ENCODE data around the gene TPCN2.

The TPCN2 gene

GRCh38 chr11:69058511-69059270, 10.0 kb downstream of the TPCN2 start:
- DNase-seq (ENCODE audit: low read depth), result no peak

GRCh38 chr11:69059429-69059828, 10.7 kb downstream of the TPCN2 start:
- no peak for DNase-seq (ENCODE audit: low read depth)

- DNase-seq (ENCODE audit: low read depth), result no peak
Measured at GRCh38 chr11:69059985-69060384, 11.3 kb downstream of the TPCN2 start.

GRCh38 chr11:69060806-69061712, 12.3 kb downstream of the TPCN2 start:
- no peak for DNase-seq (ENCODE audit: low read depth)

- DNase-seq (ENCODE audit: low read depth), result no peak
Measured at GRCh38 chr11:69061713-69062053, 13.0 kb downstream of the TPCN2 start.

- DNase-seq (ENCODE audit: low read depth), result no peak
Measured at GRCh38 chr11:69062169-69062855, 13.6 kb downstream of the TPCN2 start.

- DNase-seq (ENCODE audit: low read depth), result no peak
Measured at GRCh38 chr11:69062873-69063651, 14.3 kb downstream of the TPCN2 start.

- no peak for DNase-seq (ENCODE audit: low read depth)
Measured at GRCh38 chr11:69063652-69064260, 15.0 kb downstream of the TPCN2 start.

- no peak for DNase-seq (ENCODE audit: low read depth)
Measured at GRCh38 chr11:69064394-69064957, 15.7 kb downstream of the TPCN2 start.

- DNase-seq (ENCODE audit: low read depth), result no peak
Measured at GRCh38 chr11:69065147-69065710, 16.5 kb downstream of the TPCN2 start.

GRCh38 chr11:69066122-69067112, 17.7 kb downstream of the TPCN2 start:
- DNase-seq (ENCODE audit: low read depth), result no peak

- DNase-seq (ENCODE audit: low read depth), result no peak
Measured at GRCh38 chr11:69067200-69067599, 18.5 kb downstream of the TPCN2 start.

- no peak for DNase-seq (ENCODE audit: low read depth)
Measured at GRCh38 chr11:69071086-69071800, 22.5 kb downstream of the TPCN2 start.

- DNase-seq (ENCODE audit: low read depth), result no peak
Measured at GRCh38 chr11:69071956-69072355, 23.2 kb downstream of the TPCN2 start.

GRCh38 chr11:69073469-69073868, 24.7 kb downstream of the TPCN2 start:
- no peak for DNase-seq (ENCODE audit: low read depth)

GRCh38 chr11:69074375-69075140, 25.8 kb downstream of the TPCN2 start:
- no peak for DNase-seq (ENCODE audit: low read depth)

GRCh38 chr11:69075421-69076128, 26.8 kb downstream of the TPCN2 start:
- DNase-seq (ENCODE audit: low read depth), result no peak
